IMR-90 (cell line): Measurements from ENCODE around the gene TBPL2. TPM values are rescaled to one million over a fixed set of nuclear protein-coding genes. Genes with fewer than 3 reads are reported as not detected.

Experiments used
- ATAC-seq: fragments of 200-7000 bp; cut with Tn5 transposase; 2 replicates; pipeline ENCODE4 v1.9.1; 2020; ENCODE audit warnings: low read depth, mild to moderate bottlenecking, moderate library complexity
- BruUV-seq: library from RNA; stranded (reverse); fragments of 400-500 nt; replicated peaks from 2 replicates; lab custom pipeline; 2021; lab: Mats Ljungman, UMichigan
- CTCF ChIA-PET: fragments of 300-600 bp; formaldehyde crosslinking; extraction: SDS; loops from one replicate; lab custom pipeline; 2021; ENCODE audit warnings: antibody characterized with exemption; lab: Yijun Ruan, JAX
- POLR2A ChIA-PET: fragments of 300-600 bp; sonication (Branson Sonifier 250); formaldehyde crosslinking; loops from one replicate; lab custom pipeline; 2022; ENCODE audit warnings: antibody characterized with exemption; ENCODE audit not compliant: unreplicated experiment; lab: Charles Lee
- DNase-seq: peaks from one replicate; pipeline ENCODE4 v3.0.0; 2013
- H2AFZ ChIP-seq: replicated peaks from 2 replicates; pipeline ENCODE3; 2013; ENCODE audit warnings: low read length, mild to moderate bottlenecking; ENCODE audit not compliant: poor library complexity
- H2AK5ac ChIP-seq: 2 replicates; pipeline ENCODE4 v1.6.1; 2013; ENCODE audit warnings: low read depth, low read length, inconsistent platforms
- H2AK9ac ChIP-seq: replicated peaks from 2 replicates; pipeline ENCODE3; 2013; ENCODE audit warnings: mild to moderate bottlenecking, low read depth, low read length, moderate library complexity; ENCODE audit not compliant: poor library complexity
- H2BK120ac ChIP-seq: 2 replicates; pipeline ENCODE4 v1.6.1; 2013; ENCODE audit warnings: low read depth, low read length, inconsistent platforms
- H2BK15ac ChIP-seq: 3 replicates; pipeline ENCODE4 v1.6.1; 2013; ENCODE audit warnings: low read depth, low read length, inconsistent platforms
- H2BK20ac ChIP-seq: 2 replicates; pipeline ENCODE4 v1.6.1; 2013; ENCODE audit warnings: low read depth, mild to moderate bottlenecking, inconsistent platforms, low read length, moderate library complexity
- H2BK5ac ChIP-seq: 2 replicates; pipeline ENCODE4 v1.6.1; 2013; ENCODE audit warnings: mild to moderate bottlenecking, low read depth, low read length, inconsistent platforms; ENCODE audit not compliant: poor library complexity, severe bottlenecking
- H3K14ac ChIP-seq: replicated peaks from 2 replicates; pipeline ENCODE4 v1.6.1; 2013; ENCODE audit warnings: low read depth, low read length, inconsistent platforms
- H3K18ac ChIP-seq: 2 replicates; pipeline ENCODE4 v1.6.1; 2013; ENCODE audit warnings: low read depth, low read length, control low read depth
- H3K23ac ChIP-seq: 2 replicates; pipeline ENCODE4 v1.6.1; 2013; ENCODE audit warnings: low read depth, low read length, inconsistent platforms
- H3K27ac ChIP-seq: 2 replicates; pipeline ENCODE4 v1.5.1; 2013; ENCODE audit warnings: mild to moderate bottlenecking, control low read depth, low read length; ENCODE audit not compliant: insufficient read depth
- H3K27me3 ChIP-seq: 2 replicates; pipeline ENCODE4 v1.6.1; 2013; ENCODE audit warnings: low read length; ENCODE audit not compliant: control insufficient read depth, insufficient read depth
- H3K36me3 ChIP-seq: 2 replicates; pipeline ENCODE4 v1.6.1; 2013; ENCODE audit warnings: low read length, mixed read lengths; ENCODE audit not compliant: control insufficient read depth, insufficient read depth
- H3K4ac ChIP-seq: 2 replicates; pipeline ENCODE4 v1.6.1; 2013; ENCODE audit warnings: low read depth, low read length, inconsistent platforms
- H3K4me1 ChIP-seq: 2 replicates; pipeline ENCODE4 v1.6.1; 2013; ENCODE audit warnings: low read length, mixed read lengths; ENCODE audit not compliant: control insufficient read depth, insufficient read depth
- H3K4me2 ChIP-seq: 2 replicates; pipeline ENCODE4 v1.6.1; 2013; ENCODE audit warnings: low read depth, mild to moderate bottlenecking, control low read depth, low read length, moderate library complexity
- H3K4me3 ChIP-seq: 2 replicates; pipeline ENCODE4 v1.5.1; 2013; ENCODE audit warnings: low read depth, mild to moderate bottlenecking, control low read depth, low read length, moderate library complexity; ENCODE audit not compliant: insufficient read depth
- H3K56ac ChIP-seq: 2 replicates; pipeline ENCODE4 v1.6.1; 2013; ENCODE audit warnings: low read length, inconsistent platforms; ENCODE audit not compliant: insufficient read depth; ENCODE audit errors: extremely low read depth
- H3K79me1 ChIP-seq, 2 experiments: 2 replicates each; pipeline ENCODE4 v1.6.1; 2013; ENCODE audit warnings: low read length in 2 of 2, inconsistent platforms in 1 of 2, low read depth in 1 of 2
- H3K9ac ChIP-seq: 2 replicates; pipeline ENCODE4 v1.6.1; 2013; ENCODE audit warnings: low read depth, low read length, control low read depth
- H3K9me1 ChIP-seq: 2 replicates; pipeline ENCODE4 v1.6.1; 2013; ENCODE audit warnings: low read length, inconsistent platforms; ENCODE audit not compliant: insufficient read depth
- H3K9me3 ChIP-seq: 2 replicates; pipeline ENCODE4 v1.6.1; 2013; ENCODE audit warnings: low read length; ENCODE audit not compliant: control insufficient read depth, insufficient read depth
- H4K20me1 ChIP-seq: 2 replicates; pipeline ENCODE4 v1.6.1; 2013; ENCODE audit warnings: low read length, inconsistent platforms; ENCODE audit not compliant: insufficient read depth
- H4K5ac ChIP-seq: 2 replicates; pipeline ENCODE4 v1.6.1; 2013; ENCODE audit warnings: mild to moderate bottlenecking, low read depth, low read length, control low read depth
- H4K8ac ChIP-seq, 2 experiments: 2 replicates each; pipeline ENCODE4 v1.6.1; 2013; ENCODE audit warnings: low read depth in 2 of 2, low read length in 2 of 2, control low read depth in 1 of 2, inconsistent platforms in 1 of 2
- H4K91ac ChIP-seq: 2 replicates; pipeline ENCODE4 v1.6.1; 2013; ENCODE audit warnings: low read depth, low read length, inconsistent platforms; ENCODE audit not compliant: insufficient read depth
- BHLHE40 ChIP-seq: fragments of 150-350 bp; IDR thresholded peaks from 2 replicates; pipeline ENCODE4 v1.6.1; 2016; ENCODE audit warnings: mild to moderate bottlenecking, low read depth, low read length
- CEBPB ChIP-seq: IDR thresholded peaks from 2 replicates; pipeline ENCODE4 v1.6.1; 2012; ENCODE audit warnings: low read depth, low read length, improper control_type of control experiment
- CHD1 ChIP-seq: IDR thresholded peaks from 2 replicates; pipeline ENCODE4 v1.6.1; 2012; ENCODE audit warnings: low read depth, low read length, improper control_type of control experiment
- FOS ChIP-seq: fragments of 150-350 bp; IDR thresholded peaks from 2 replicates; pipeline ENCODE4 v1.6.1; 2016; ENCODE audit warnings: low read depth, low read length
- MAFK ChIP-seq: IDR thresholded peaks from 2 replicates; pipeline ENCODE4 v1.6.1; 2012; ENCODE audit warnings: low read depth, low read length, improper control_type of control experiment
- MAZ ChIP-seq: IDR thresholded peaks from 2 replicates; pipeline ENCODE4 v1.6.1; 2012; ENCODE audit warnings: low read depth, mild to moderate bottlenecking, low read length, improper control_type of control experiment, moderate library complexity, borderline replicate concordance
- MXI1 ChIP-seq: IDR thresholded peaks from 2 replicates; pipeline ENCODE4 v1.6.1; 2012; ENCODE audit warnings: low read depth, mild to moderate bottlenecking, low read length, moderate library complexity, borderline replicate concordance
- NFE2L2 ChIP-seq: fragments of 150-350 bp; IDR thresholded peaks from 2 replicates; pipeline ENCODE4 v1.6.1; 2016; ENCODE audit warnings: low read depth, mild to moderate bottlenecking, low read length
- POLR2A ChIP-seq: IDR thresholded peaks from 2 replicates; pipeline ENCODE4 v1.6.1; 2012; ENCODE audit warnings: mild to moderate bottlenecking, low read depth, low read length
- RAD21 ChIP-seq: IDR thresholded peaks from 2 replicates; pipeline ENCODE4 v1.6.1; 2012; ENCODE audit warnings: low read length, improper control_type of control experiment
- RCOR1 ChIP-seq: IDR thresholded peaks from 2 replicates; pipeline ENCODE4 v1.6.1; 2012; ENCODE audit warnings: mild to moderate bottlenecking, low read length, improper control_type of control experiment; ENCODE audit not compliant: insufficient replicate concordance
- RFX5 ChIP-seq: IDR thresholded peaks from 2 replicates; pipeline ENCODE4 v1.8.0; 2012; ENCODE audit warnings: low read depth, mild to moderate bottlenecking, low read length, moderate library complexity
- SMC3 ChIP-seq: fragments of 150-350 bp; IDR thresholded peaks from 2 replicates; pipeline ENCODE4 v1.6.1; 2016; ENCODE audit warnings: low read depth, mild to moderate bottlenecking, antibody characterized with exemption, low read length, moderate library complexity
- WGBS, 2 experiments: methylation state at CpG; one replicate each; pipeline versions ENCODE4 v1.1.5 to v1.1.7; 2013; ENCODE audit warnings: missing lambda C conversion rate in 2 of 2; ENCODE audit not compliant: insufficient read length in 1 of 2; ENCODE audit errors: extremely low coverage in 2 of 2; 5-methylcytosine and 5-hydroxymethylcytosine counted together
- dilution Hi-C: fragments of 300-500 bp; cut with HindIII; formaldehyde crosslinking; loops from one replicate; pipeline ENCODE4 v1.14.3; 2018; ENCODE audit warnings: low sequenced_read_pairs; ENCODE audit not compliant: unreplicated experiment
- in situ Hi-C: fragments of 300-500 bp; cut with MboI; formaldehyde crosslinking; loops from 3 replicates; pipeline ENCODE4 v1.14.3; 2019; ENCODE audit warnings: low sequenced_read_pairs, inconsistent platforms, mixed read lengths
- intact Hi-C: fragments of 100-400 bp; cut with micrococcal nuclease; formaldehyde crosslinking; loops from 2 replicates; pipeline ENCODE4 v1.10.0; 2022
- polyA plus RNA-seq, 3 experiments: library from polyadenylated mRNA; depleted of rRNA; stranded (reverse); fragments of >200 nt; gene quantifications; 2 replicates each; pipeline ENCODE4 v1.2.3, GENCODE V29; 2012; ENCODE audit warnings: low replicate concordance in 1 of 3
- total RNA-seq: library from RNA; depleted of rRNA; stranded (reverse); fragments of >200 nt; gene quantifications from 2 replicates; pipeline ENCODE4 v1.2.3, GENCODE V29; 2012
- TF ChIP-seq, protein P1 (sequence below): fragments of 150-350 bp; IDR thresholded peaks from 2 replicates; pipeline ENCODE4 v1.6.1; 2016; ENCODE audit warnings: low read depth, mild to moderate bottlenecking, low read length, moderate library complexity, borderline replicate concordance
- TF ChIP-seq, protein P2 (sequence below): fragments of 150-350 bp; IDR thresholded peaks from 2 replicates; pipeline ENCODE4 v1.6.1; 2017; ENCODE audit warnings: mild to moderate bottlenecking, antibody characterized with exemption, low read length, low read depth

TBPL2 gene
- total and polyA plus RNA-seq, 2 of the 4 experiments (the other 2 are of a cell fraction), result not detected

DNA sequence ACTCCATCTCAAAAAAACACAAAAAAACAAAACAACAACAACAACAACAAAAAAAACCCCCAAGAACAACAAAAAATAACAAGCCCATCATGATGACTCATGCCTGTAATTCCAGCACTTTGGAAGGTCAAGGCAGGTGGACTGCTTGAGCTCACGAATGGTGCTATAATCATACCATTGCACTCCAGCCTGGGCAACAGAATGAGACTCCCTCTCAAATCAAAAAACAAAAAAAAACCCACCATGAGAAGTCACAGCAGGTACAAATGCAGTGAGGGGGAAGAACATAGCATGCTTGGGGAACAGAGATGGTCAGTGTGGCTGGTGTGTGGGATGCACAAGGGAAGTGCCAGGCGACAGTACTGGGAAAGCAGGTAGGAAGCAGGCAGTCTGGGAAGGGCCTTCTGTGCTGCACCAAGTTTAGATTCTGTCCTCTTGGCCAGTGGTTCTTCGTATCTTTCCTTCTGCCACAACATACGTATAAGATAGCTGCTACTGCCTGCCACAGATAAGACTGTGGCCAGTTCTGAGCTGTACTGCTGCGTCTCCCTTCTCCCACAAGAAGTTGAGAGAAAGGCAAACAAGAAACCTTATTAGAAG lies 56.8 kb downstream of the TBPL2 start:
- Histone ChIP-seq H4K20me1 (no peaks in the 10 kb centered on the region), H3K4me1 (peaks cover 14% of the 10 kb centered on the region), H3K36me3 (peaks cover 26% of the 10 kb centered on the region), H2BK5ac (peak overlapping the region; percentile 32), H2BK20ac (peak overlapping the region; percentile 75), H3K9me1 (peaks cover 14% of the 10 kb centered on the region), H4K5ac (peak overlapping the region; percentile 56; the same call in 1 of the 2 replicates), H3K56ac (no peak overlapping the region), H4K91ac (peak overlapping the region; percentile 68), H3K14ac (peak overlapping the region; percentile 85), H3K4me2 (no peak overlapping the region), H2BK15ac (peak overlapping the region; percentile 23; the same call in 1 of the 3 replicates), H3K23ac (peak overlapping the region; percentile 66; the same call in 1 of the 2 replicates), H3K4me3 (no peak overlapping the region), H3K9me3 (no peaks in the 10 kb centered on the region), H3K79me1 (peaks cover 3 to 25% of the 10 kb centered on the region in 2 experiments; a peak in 2 of 4 replicates), H3K4ac (peak overlapping the region; percentile 84), H3K18ac (peak overlapping the region; percentile 82; the same call in 1 of the 2 replicates), H2BK120ac (peak overlapping the region; percentile 75), H2AFZ (peak overlapping the region; percentile 9), H4K8ac (peak overlapping the region; percentile 10 to 43; a peak in 2 of 4 replicates), H2AK5ac (peak overlapping the region; percentile 83), H3K9ac (no peak overlapping the region), H3K27me3 (no peaks in the 10 kb centered on the region), H2AK9ac (peak overlapping the region; percentile 8), H3K27ac (no peak overlapping the region; the same call in 1 of the 2 replicates)
- ChIA-PET POLR2A (interaction anchor here (0.7 kb wide), 1 partner anchor 816 kb away, joined by 3 read pairs; no protein-coding TSS in a partner anchor), CTCF (interaction anchor here (0.6 to 2.5 kb wide), 3 partner anchors 23 to 172 kb away, joined by 4 to 7 read pairs (median 6); no protein-coding TSS in a partner anchor)
- BruUV-seq, result no TSS peak
- WGBS, 2 experiments, result no CpG with 5 or more reads among the region's 5 CpGs
- no peak for DNase-seq
- intact Hi-C loops, result no loop called here
- dilution Hi-C loops, result no loop called here
- in situ Hi-C loops, result no loop called here
- no peak for ATAC-seq
- TF ChIP-seq RAD21, result no peak
- TF ChIP-seq POLR2A, result no peak
- TF ChIP-seq MXI1, result no peak
- TF ChIP-seq MAFK, result no peak
- TF ChIP-seq RCOR1, result no peak
- TF ChIP-seq CEBPB, result no peak
- TF ChIP-seq, protein P1, sequence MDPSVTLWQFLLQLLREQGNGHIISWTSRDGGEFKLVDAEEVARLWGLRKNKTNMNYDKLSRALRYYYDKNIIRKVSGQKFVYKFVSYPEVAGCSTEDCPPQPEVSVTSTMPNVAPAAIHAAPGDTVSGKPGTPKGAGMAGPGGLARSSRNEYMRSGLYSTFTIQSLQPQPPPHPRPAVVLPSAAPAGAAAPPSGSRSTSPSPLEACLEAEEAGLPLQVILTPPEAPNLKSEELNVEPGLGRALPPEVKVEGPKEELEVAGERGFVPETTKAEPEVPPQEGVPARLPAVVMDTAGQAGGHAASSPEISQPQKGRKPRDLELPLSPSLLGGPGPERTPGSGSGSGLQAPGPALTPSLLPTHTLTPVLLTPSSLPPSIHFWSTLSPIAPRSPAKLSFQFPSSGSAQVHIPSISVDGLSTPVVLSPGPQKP, result no peak
- no peak for TF ChIP-seq RFX5
- TF ChIP-seq, protein P2, sequence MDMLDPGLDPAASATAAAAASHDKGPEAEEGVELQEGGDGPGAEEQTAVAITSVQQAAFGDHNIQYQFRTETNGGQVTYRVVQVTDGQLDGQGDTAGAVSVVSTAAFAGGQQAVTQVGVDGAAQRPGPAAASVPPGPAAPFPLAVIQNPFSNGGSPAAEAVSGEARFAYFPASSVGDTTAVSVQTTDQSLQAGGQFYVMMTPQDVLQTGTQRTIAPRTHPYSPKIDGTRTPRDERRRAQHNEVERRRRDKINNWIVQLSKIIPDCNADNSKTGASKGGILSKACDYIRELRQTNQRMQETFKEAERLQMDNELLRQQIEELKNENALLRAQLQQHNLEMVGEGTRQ, result no peak
- TF ChIP-seq SMC3, result no peak
- TF ChIP-seq FOS, result no peak; the same call in 1 of the 2 replicates
- no peak for TF ChIP-seq CHD1
- TF ChIP-seq MAZ, result no peak
- no peak for TF ChIP-seq BHLHE40
- TF ChIP-seq NFE2L2, result no peak
